Astrocyte of the hippocampus (primary cell): ENCODE measurements around the gene PCDHGB1.
"Not testable (repeated sequence)": the region's sequence is repeated elsewhere in the genome, so short reads cannot be mapped to it uniquely, and the experiment has no call there.

ENCODE experiments used
- DNase-seq: peaks from one replicate; pipeline ENCODE4 v3.0.0; 2011; ENCODE audit warnings: low read depth, low spot score

The PCDHGB1 gene

GRCh38 chr5:141382469-141383294 is 32.8 kb downstream of the PCDHGB1 start, which contains the start of gene PCDHGA7:
Gene PCDHGA7, plus strand, starts transcription at chr5:141382742. Its CDS starts 158 bp downstream, at chr5:141382900.
- peak; percentile 51 for DNase-seq

GRCh38 chr5:141383345-141383744 is 33.4 kb downstream of the PCDHGB1 start:
- no peak for DNase-seq

GRCh38 chr5:141384471-141385267 is 34.8 kb downstream of the PCDHGB1 start:
- no peak for DNase-seq

- peak; percentile 62 for DNase-seq
Observed at GRCh38 chr5:141387557-141388311, 37.8 kb downstream of the PCDHGB1 start, which contains the start of gene PCDHGB4. Gene PCDHGB4, plus strand, starts transcription at chr5:141387698. Its CDS starts 187 bp downstream, at chr5:141387885.

GRCh38 chr5:141388661-141389060 is 38.8 kb downstream of the PCDHGB1 start:
- no peak for DNase-seq

- DNase-seq: no peak
Observed at GRCh38 chr5:141389153-141390042, 39.5 kb downstream of the PCDHGB1 start.

- DNase-seq: no peak
Observed at GRCh38 chr5:141392429-141393198, 42.7 kb downstream of the PCDHGB1 start, which contains the start of gene PCDHGA8. Gene PCDHGA8, plus strand, starts transcription at chr5:141392633. Its CDS starts 181 bp downstream, at chr5:141392814.

GRCh38 chr5:141393267-141393666 is 43.4 kb downstream of the PCDHGB1 start:
- no peak for DNase-seq

- DNase-seq: not testable (repeated sequence)
Observed at GRCh38 chr5:141394401-141395187, 44.7 kb downstream of the PCDHGB1 start.

GRCh38 chr5:141397756-141398551 is 48.1 kb downstream of the PCDHGB1 start, which contains the start of gene PCDHGB5:
Gene PCDHGB5, plus strand, starts transcription at chr5:141397947. Its CDS starts 181 bp downstream, at chr5:141398128.
- peak; percentile 66 for DNase-seq

- DNase-seq: no peak
Observed at GRCh38 chr5:141398608-141399007, 48.7 kb downstream of the PCDHGB1 start.

GRCh38 chr5:141399555-141400258 is 49.8 kb downstream of the PCDHGB1 start:
- DNase-seq: no peak
